Gastrocnemius medialis (tissue), 4 donors: ENCODE data around the gene SEMA5B.

Experiments used
- CTCF ChIP-seq, 5 experiments: fragments of 450-650 bp in 3 of 5; fragments of 200-600 bp in 2 of 5; sonication (generic) in 2 of 5; IDR thresholded peaks in 4 of 5; conservative IDR thresholded peaks in 1 of 5; 1 replicate in 4 of 5; 2 replicates in 1 of 5; pipeline ENCODE4 v1.5.1; 2016 to 2019; ENCODE audit warnings: antibody characterized with exemption in 5 of 5, mild to moderate bottlenecking in 3 of 5, moderate library complexity in 3 of 5
- POLR2A ChIP-seq, 2 donors: fragments of 450-650 bp; IDR thresholded peaks; one replicate each; pipeline ENCODE4 v1.6.1; 2017; ENCODE audit warnings: antibody characterized with exemption in 2 of 2, mild to moderate bottlenecking in 2 of 2, moderate library complexity in 2 of 2

GRCh38 chr3:123026565-123027291 is 835 bp downstream of the SEMA5B start:
- TF ChIP-seq CTCF (IDR thresholded peaks at IDR 0.05 in 4 of 5, conservative IDR thresholded peaks at IDR 0.05 in 1 of 5) (no peak), POLR2A (IDR thresholded peaks at IDR 0.05) (no peak)
